ENCODE data around the gene NKX6-1. TPM values are rescaled to one million over a fixed set of nuclear protein-coding genes. Genes with fewer than 3 reads are reported as not detected.

NKX6-1 gene
- total and polyA plus RNA-seq, 2 experiments from 2014 or later: 0.11 TPM; not detected in 1

GRCh38 chr4:84493092-84493850, 5.8 kb downstream of the NKX6-1 start:
- no peak for TF ChIP-seq EZH2phosphoT487 (IDR thresholded peaks at IDR 0.05; ENCODE audit: insufficient read depth, low read depth)
- peak; percentile 94 for TF ChIP-seq EZH2 (IDR thresholded peaks at IDR 0.05; ENCODE audit: insufficient read depth, poor library complexity, severe bottlenecking)
- Histone ChIP-seq H4K20me1 (ENCODE audit: insufficient read depth) (no peaks in the 10 kb centered on the region), H3K9me3 (ENCODE audit: low read depth) (no peaks in the 10 kb centered on the region), H2AFZ (peak overlapping the region; percentile 47), H3K27ac (no peak overlapping the region), H3K4me2 (ENCODE audit: unreplicated experiment) (peak overlapping the region; percentile 49), H3K79me2 (ENCODE audit: insufficient read depth) (no peaks in the 10 kb centered on the region), H3K4me3 (peak overlapping the region; percentile 16; the same call in 1 of the 2 replicates), H3F3A (ENCODE audit: insufficient read depth) (no peaks in the 10 kb centered on the region), H3K27me3 (replicated peaks; ENCODE audit: insufficient read depth) (peaks cover 96% of the 10 kb centered on the region), H3K9ac (no peak overlapping the region), H3K36me3 (ENCODE audit: low read depth) (no peaks in the 10 kb centered on the region), H3K9me2 (ENCODE audit: insufficient read depth) (no peaks in the 10 kb centered on the region), H3K4me1 (ENCODE audit: insufficient read depth) (no peaks in the 10 kb centered on the region)
- 13 to 14% methylated on average over 47 to 62 of the region's 62 CpGs for WGBS, 2 experiments (ENCODE audit: low coverage in 1 of 2, low lambda C conversion rate in 2 of 2, missing lambda C conversion rate in 2 of 2)
- peak; percentile 54 for DNase-seq
- in situ Hi-C loops (cut with MboI): no loop called here

GRCh38 chr4:84492737-84493091, 6.4 kb downstream of the NKX6-1 start:
- in situ Hi-C loops (cut with MboI): no loop called here
- Histone ChIP-seq H4K20me1 (ENCODE audit: insufficient read depth) (no peaks in the 10 kb centered on the region), H3K27ac (no peak overlapping the region), H3K79me2 (ENCODE audit: insufficient read depth) (no peaks in the 10 kb centered on the region), H3K4me1 (ENCODE audit: insufficient read depth) (no peaks in the 10 kb centered on the region), H3K27me3 (replicated peaks; ENCODE audit: insufficient read depth) (peaks cover 97% of the 10 kb centered on the region), H3F3A (ENCODE audit: insufficient read depth) (no peaks in the 10 kb centered on the region), H3K9me3 (ENCODE audit: low read depth) (no peaks in the 10 kb centered on the region), H3K4me3 (no peak overlapping the region), H2AFZ (no peak overlapping the region), H3K9ac (no peak overlapping the region), H3K4me2 (ENCODE audit: unreplicated experiment) (no peak overlapping the region), H3K9me2 (ENCODE audit: insufficient read depth) (no peaks in the 10 kb centered on the region), H3K36me3 (ENCODE audit: low read depth) (no peaks in the 10 kb centered on the region)
- TF ChIP-seq EZH2phosphoT487 (IDR thresholded peaks at IDR 0.05; ENCODE audit: insufficient read depth, low read depth) (peak; percentile 73; the same call in 1 of the 2 replicates), EZH2 (IDR thresholded peaks at IDR 0.05; ENCODE audit: insufficient read depth, poor library complexity, severe bottlenecking) (peak; percentile 97)
- WGBS, 2 experiments (ENCODE audit: low coverage in 1 of 2, low lambda C conversion rate in 2 of 2, missing lambda C conversion rate in 2 of 2): 4 to 7% methylated on average over 21 to 28 of the region's 28 CpGs
- DNase-seq: no peak

GRCh38 chr4:84492290-84492689, 6.8 kb downstream of the NKX6-1 start:
- Histone ChIP-seq H2AFZ (no peak overlapping the region), H3K27ac (no peak overlapping the region), H3F3A (ENCODE audit: insufficient read depth) (no peaks in the 10 kb centered on the region), H3K9ac (no peak overlapping the region), H3K9me3 (ENCODE audit: low read depth) (no peaks in the 10 kb centered on the region), H3K4me1 (ENCODE audit: insufficient read depth) (no peaks in the 10 kb centered on the region), H3K4me2 (ENCODE audit: unreplicated experiment) (no peak overlapping the region), H3K79me2 (ENCODE audit: insufficient read depth) (no peaks in the 10 kb centered on the region), H4K20me1 (ENCODE audit: insufficient read depth) (no peaks in the 10 kb centered on the region), H3K36me3 (ENCODE audit: low read depth) (no peaks in the 10 kb centered on the region), H3K27me3 (replicated peaks; ENCODE audit: insufficient read depth) (peaks cover 98% of the 10 kb centered on the region), H3K4me3 (no peak overlapping the region), H3K9me2 (ENCODE audit: insufficient read depth) (no peaks in the 10 kb centered on the region)
- WGBS, 2 experiments (ENCODE audit: low coverage in 1 of 2, low lambda C conversion rate in 2 of 2, missing lambda C conversion rate in 2 of 2): 18 to 19% methylated on average over 6 to 12 of the region's 12 CpGs
- in situ Hi-C loops (cut with MboI): no loop called here
- DNase-seq: no peak
- TF ChIP-seq EZH2 (IDR thresholded peaks at IDR 0.05; ENCODE audit: insufficient read depth, poor library complexity, severe bottlenecking) (no peak), EZH2phosphoT487 (IDR thresholded peaks at IDR 0.05; ENCODE audit: insufficient read depth, low read depth) (no peak)

GRCh38 chr4:84491481-84491880, 7.6 kb downstream of the NKX6-1 start:
- in situ Hi-C loops (cut with MboI): no loop called here

More at GRCh38 chr4:84491481-84491880, 7.6 kb downstream of the NKX6-1 start:
- no peak for DNase-seq
- no peaks in the 10 kb centered on the region for H3F3A ChIP-seq (ENCODE audit: insufficient read depth)
- H3K9ac ChIP-seq: no peak overlapping the region
- no peak overlapping the region for H3K4me2 ChIP-seq (ENCODE audit: unreplicated experiment)
- H3K9me2 ChIP-seq (ENCODE audit: insufficient read depth): no peaks in the 10 kb centered on the region
- no peaks in the 10 kb centered on the region for H4K20me1 ChIP-seq (ENCODE audit: insufficient read depth)
- no peaks in the 10 kb centered on the region for H3K9me3 ChIP-seq (ENCODE audit: low read depth)
- no peak overlapping the region for H3K4me3 ChIP-seq
- no peaks in the 10 kb centered on the region for H3K4me1 ChIP-seq (ENCODE audit: insufficient read depth)
- peaks cover 97% of the 10 kb centered on the region for H3K27me3 ChIP-seq (replicated peaks; ENCODE audit: insufficient read depth)
- H3K36me3 ChIP-seq (ENCODE audit: low read depth): no peaks in the 10 kb centered on the region
- H2AFZ ChIP-seq: no peak overlapping the region
- peak; percentile 37 for TF ChIP-seq EZH2 (IDR thresholded peaks at IDR 0.05; ENCODE audit: insufficient read depth, poor library complexity, severe bottlenecking)
- no peak for TF ChIP-seq EZH2phosphoT487 (IDR thresholded peaks at IDR 0.05; ENCODE audit: insufficient read depth, low read depth)
- H3K79me2 ChIP-seq (ENCODE audit: insufficient read depth): no peaks in the 10 kb centered on the region
- no peak overlapping the region for H3K27ac ChIP-seq
- WGBS, 2 experiments (ENCODE audit: low coverage in 1 of 2, low lambda C conversion rate in 2 of 2, missing lambda C conversion rate in 2 of 2): 13 to 16% methylated on average over 6 of the region's 6 CpGs
